ENCODE measurements around the gene RERE.

RERE gene

GRCh38 chr1:8364528-8365442, 452.7 kb downstream of the RERE start:
- no peak for TF ChIP-seq CTCF (IDR thresholded peaks at IDR 0.05)
- Histone ChIP-seq H3K27me3 (no peaks in the 10 kb centered on the region), H3K36me3 (peaks cover 82% of the 10 kb centered on the region), H3K27ac (no peak overlapping the region), H3K9me3 (no peaks in the 10 kb centered on the region), H3K4me1 (ENCODE audit: control insufficient read depth in 1 of 2, insufficient read depth in 1 of 2, low read depth in 1 of 2, low read length in 1 of 2) (no peaks in the 10 kb centered on the region), H3K4me3 (ENCODE audit: low read depth in 1 of 2, low read length in 1 of 2) (no peak overlapping the region)

- H3K4me1 ChIP-seq (ENCODE audit: control insufficient read depth in 1 of 2, insufficient read depth in 1 of 2, low read depth in 1 of 2, low read length in 1 of 2): no peaks in the 10 kb centered on the region
- H3K36me3 ChIP-seq: peaks cover 90% of the 10 kb centered on the region
- H3K4me3 ChIP-seq (ENCODE audit: low read depth in 1 of 2, low read length in 1 of 2): no peak overlapping the region
Measured at GRCh38 chr1:8363767-8364301, 453.6 kb downstream of the RERE start.

GRCh38 chr1:8363186-8363766, 454.2 kb downstream of the RERE start:
- Histone ChIP-seq H3K27me3 (no peaks in the 10 kb centered on the region), H3K36me3 (peaks cover 95% of the 10 kb centered on the region), H3K9me3 (no peaks in the 10 kb centered on the region), H3K27ac (no peak overlapping the region), H3K4me3 (ENCODE audit: low read depth in 1 of 2, low read length in 1 of 2) (no peak overlapping the region), H3K4me1 (ENCODE audit: control insufficient read depth in 1 of 2, insufficient read depth in 1 of 2, low read depth in 1 of 2, low read length in 1 of 2) (no peaks in the 10 kb centered on the region)
- no peak for TF ChIP-seq CTCF (IDR thresholded peaks at IDR 0.05)

More at GRCh38 chr1:8363767-8364301, 453.6 kb downstream of the RERE start:
- H3K27me3 ChIP-seq: no peaks in the 10 kb centered on the region
- no peak for TF ChIP-seq CTCF (IDR thresholded peaks at IDR 0.05)
- no peak overlapping the region for H3K27ac ChIP-seq
- no peaks in the 10 kb centered on the region for H3K9me3 ChIP-seq

GRCh38 chr1:8362701-8363101, 454.7 kb downstream of the RERE start:
- Histone ChIP-seq H3K27me3 (no peaks in the 10 kb centered on the region), H3K36me3 (peaks cover 98% of the 10 kb centered on the region), H3K27ac (no peak overlapping the region), H3K4me3 (ENCODE audit: low read depth in 1 of 2, low read length in 1 of 2) (no peak overlapping the region), H3K4me1 (ENCODE audit: control insufficient read depth in 1 of 2, insufficient read depth in 1 of 2, low read depth in 1 of 2, low read length in 1 of 2) (no peaks in the 10 kb centered on the region), H3K9me3 (no peaks in the 10 kb centered on the region)
- TF ChIP-seq CTCF (IDR thresholded peaks at IDR 0.05): no peak

- Histone ChIP-seq H3K9me3 (no peaks in the 10 kb centered on the region), H3K27me3 (no peaks in the 10 kb centered on the region), H3K36me3 (peaks cover 100% of the 10 kb centered on the region), H3K4me1 (ENCODE audit: control insufficient read depth in 1 of 2, insufficient read depth in 1 of 2, low read depth in 1 of 2, low read length in 1 of 2) (no peaks in the 10 kb centered on the region), H3K27ac (no peak overlapping the region), H3K4me3 (ENCODE audit: low read depth in 1 of 2, low read length in 1 of 2) (no peak overlapping the region)
- no peak for TF ChIP-seq CTCF (IDR thresholded peaks at IDR 0.05)
Measured at GRCh38 chr1:8361198-8361849, 456.1 kb downstream of the RERE start.

All from neutrophil (primary cell).